KOPT-K1 (cell line): Measurements from ENCODE around the gene GPR152.

Experiments used
- H3K27ac ChIP-seq: fragments of 200-600 bp; sonication (generic); 2 replicates; pipeline ENCODE4 v1.5.1; 2016; ENCODE audit warnings: antibody characterized with exemption, mild to moderate bottlenecking, low read depth, low read length; ENCODE audit not compliant: poor library complexity, severe bottlenecking
- H3K36me3 ChIP-seq: fragments of 200-600 bp; sonication (generic); 2 replicates; pipeline ENCODE4 v1.5.1; 2017; ENCODE audit warnings: antibody characterized with exemption, mild to moderate bottlenecking, low read length, moderate library complexity; ENCODE audit not compliant: insufficient read depth
- H3K9me3 ChIP-seq: fragments of 200-600 bp; sonication (generic); 2 replicates; pipeline ENCODE4 v1.5.1; 2017; ENCODE audit warnings: antibody characterized with exemption, low read length, mild to moderate bottlenecking; ENCODE audit not compliant: insufficient read depth, poor library complexity, severe bottlenecking

Gene GPR152

DNA sequence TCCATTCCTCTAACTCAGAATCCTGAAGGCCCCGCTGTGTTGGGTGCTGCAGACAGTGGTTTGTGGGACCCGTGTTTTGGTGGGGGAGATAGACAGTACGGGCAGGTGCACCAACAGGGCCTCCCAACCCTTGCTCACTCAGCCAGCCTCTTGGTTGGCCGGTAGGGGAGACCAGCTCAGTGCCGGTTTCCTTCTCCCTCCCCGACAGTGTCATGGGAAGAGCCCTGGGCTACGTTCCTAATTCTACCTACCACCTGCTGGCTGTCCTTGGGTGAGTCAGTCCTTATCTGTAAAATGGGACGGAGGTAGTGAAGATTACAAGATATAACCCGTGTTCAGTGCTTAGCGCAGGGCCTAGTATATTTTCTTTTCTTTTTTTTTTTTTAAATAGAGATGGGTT lies 10.7 kb upstream of the GPR152 start:
- no peaks in the 10 kb centered on the region for H3K36me3 ChIP-seq
- no peaks in the 10 kb centered on the region for H3K9me3 ChIP-seq
- no peak overlapping the region for H3K27ac ChIP-seq

DNA sequence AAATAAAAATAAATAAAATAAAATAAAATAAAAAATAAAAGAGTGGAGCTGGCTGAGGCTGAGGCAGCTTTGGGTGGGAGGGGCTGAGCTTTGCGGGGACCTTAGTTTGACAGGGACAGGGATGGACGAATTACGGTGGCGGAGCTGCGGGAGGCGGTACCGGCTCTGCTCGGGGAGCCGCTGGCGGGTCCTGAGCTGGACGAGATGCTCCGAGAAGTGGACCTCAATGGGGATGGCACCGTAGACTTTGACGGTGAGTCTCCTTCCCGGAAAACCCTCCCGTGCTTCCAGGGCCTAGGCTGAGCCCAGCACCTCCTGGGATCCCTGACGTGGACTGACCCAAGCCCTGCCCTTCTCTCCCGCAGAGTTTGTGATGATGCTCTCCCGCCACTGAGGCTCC lies 5.7 kb upstream of the GPR152 start:
- Histone ChIP-seq H3K9me3 (no peaks in the 10 kb centered on the region), H3K27ac (no peak overlapping the region), H3K36me3 (no peaks in the 10 kb centered on the region)

DNA sequence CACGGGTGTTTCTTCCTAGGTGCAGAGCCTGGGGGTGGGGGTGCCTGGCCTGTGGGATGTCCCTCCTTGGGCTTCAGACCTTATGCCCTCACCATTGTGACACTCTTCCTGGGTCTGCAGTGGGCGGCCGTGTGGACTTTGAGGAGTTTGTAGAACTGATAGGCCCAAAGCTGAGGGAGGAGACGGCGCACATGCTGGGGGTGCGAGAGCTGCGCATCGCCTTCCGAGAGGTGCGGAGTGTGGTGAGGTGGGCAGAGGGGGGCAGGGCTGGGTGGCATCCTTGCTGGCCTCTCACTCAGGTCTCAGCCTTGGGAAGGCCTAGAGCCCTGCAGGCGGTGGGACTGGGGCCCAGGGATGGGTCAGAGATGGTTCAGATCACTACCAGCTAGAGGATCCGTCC lies 4.9 kb upstream of the GPR152 start:
- Histone ChIP-seq H3K9me3 (no peaks in the 10 kb centered on the region), H3K36me3 (no peaks in the 10 kb centered on the region), H3K27ac (no peak overlapping the region)

DNA sequence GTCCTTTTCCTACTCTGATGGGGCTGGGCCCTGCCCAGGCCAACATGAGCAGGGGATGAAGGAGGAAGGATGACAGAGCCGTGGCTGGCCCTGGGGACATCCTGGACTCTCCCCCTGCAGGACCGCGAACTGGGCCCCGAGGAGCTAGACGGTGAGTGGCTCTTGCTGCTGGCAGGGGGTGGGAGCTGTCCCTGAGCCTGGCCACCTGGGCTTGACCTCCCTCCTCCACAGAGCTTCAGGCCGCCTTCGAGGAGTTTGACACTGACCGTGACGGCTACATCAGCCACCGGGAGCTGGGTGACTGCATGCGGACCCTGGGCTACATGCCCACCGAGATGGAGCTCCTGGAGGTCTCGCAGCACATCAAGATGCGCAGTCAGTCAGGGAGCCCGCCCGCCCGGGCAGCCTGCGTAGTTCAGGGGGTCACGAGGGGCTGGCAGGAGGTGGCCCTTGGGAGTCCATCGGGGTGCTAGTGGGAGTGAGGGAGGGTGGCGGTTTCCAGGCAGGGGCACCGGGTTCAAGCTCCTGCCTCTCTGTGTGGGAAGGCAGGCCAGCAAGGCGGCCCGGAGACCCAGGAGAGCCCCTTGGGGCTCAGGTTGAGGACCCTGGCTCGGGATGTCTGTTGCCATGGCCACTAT lies 3.7 kb upstream of the GPR152 start:
- H3K36me3 ChIP-seq = no peaks in the 10 kb centered on the region

DNA sequence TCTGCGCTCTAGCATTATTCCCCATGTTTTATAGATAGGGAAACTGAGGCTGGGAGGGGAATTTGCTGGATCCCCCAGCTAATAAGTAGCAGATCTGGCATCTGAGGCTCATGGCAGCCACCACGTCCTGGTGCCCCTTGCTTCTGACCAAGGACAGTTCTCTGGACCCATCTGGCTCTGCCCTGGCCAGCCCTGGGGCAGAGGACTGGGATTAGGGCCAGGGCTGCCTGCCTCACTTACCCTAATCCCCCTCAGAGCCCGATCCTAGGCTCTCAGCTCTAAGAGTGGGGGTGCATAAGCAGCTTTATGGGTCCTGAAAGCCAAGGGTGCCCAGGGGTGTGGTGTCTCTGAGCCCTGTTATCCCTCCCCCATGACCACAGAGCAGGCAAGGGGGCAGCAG lies 2.5 kb upstream of the GPR152 start, which contains the start of gene CABP4:
Gene CABP4 (plus strand): TSS at position 301 of the 400 bp plus-strand sequence. CDS start 70 bp downstream, at position 371.
- H3K27ac ChIP-seq = no peak within 1 kb of the TSS
- H3K36me3 ChIP-seq = no peaks in the 10 kb centered on the region
- H3K9me3 ChIP-seq = no peaks in the 10 kb centered on the region

More for the DNA sequence above, 3.7 kb upstream of the GPR152 start:
- Histone ChIP-seq H3K9me3 (no peaks in the 10 kb centered on the region), H3K27ac (no peak overlapping the region)

DNA sequence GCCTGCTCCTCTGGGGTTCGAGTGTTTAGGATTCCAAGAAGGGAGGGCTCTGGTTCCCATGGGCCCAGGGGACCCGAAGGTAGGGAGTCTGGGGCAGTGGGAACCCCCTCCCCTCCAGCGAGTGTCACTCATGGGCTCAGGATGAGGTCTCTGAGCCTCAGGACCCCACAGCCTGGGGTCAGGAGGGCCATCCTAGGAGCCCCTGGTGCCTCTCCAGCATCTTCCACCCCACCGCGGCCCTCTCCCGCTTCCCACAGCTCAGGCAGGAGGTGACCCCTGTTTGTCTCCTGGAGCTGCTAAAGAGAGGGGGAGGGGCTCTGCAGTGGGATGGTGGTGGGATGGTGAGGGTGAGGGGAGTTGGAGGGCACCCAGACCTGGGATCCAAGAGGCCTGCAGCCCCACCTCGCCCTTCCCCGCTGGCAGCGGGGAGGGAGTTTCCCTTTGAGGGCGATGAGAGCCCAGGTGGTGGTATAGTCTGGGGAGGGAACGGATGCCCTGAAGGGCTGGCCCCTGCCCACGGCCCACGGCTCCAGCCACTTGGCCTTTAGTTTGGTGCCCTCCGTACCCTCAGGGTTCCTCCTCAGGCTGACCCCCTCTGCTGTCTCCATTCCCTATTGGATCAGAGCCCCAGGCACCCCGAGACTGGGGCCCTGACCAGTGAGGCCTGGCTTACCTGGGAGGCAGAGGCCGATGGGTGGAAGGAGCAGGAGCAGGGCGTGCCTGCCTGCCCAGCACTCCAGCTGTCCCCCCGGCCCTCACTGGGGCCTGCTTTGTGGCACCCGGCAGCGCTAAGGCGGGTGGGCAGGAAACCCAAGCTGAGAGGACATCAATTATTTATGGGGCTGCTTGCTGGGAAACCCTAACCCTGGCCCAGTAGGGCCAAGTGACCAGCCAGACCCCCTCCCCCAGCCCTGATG lies 1.5 kb upstream of the GPR152 start:
- no peak overlapping the region for H3K27ac ChIP-seq
- no peaks in the 10 kb centered on the region for H3K36me3 ChIP-seq
- H3K9me3 ChIP-seq = no peaks in the 10 kb centered on the region

DNA sequence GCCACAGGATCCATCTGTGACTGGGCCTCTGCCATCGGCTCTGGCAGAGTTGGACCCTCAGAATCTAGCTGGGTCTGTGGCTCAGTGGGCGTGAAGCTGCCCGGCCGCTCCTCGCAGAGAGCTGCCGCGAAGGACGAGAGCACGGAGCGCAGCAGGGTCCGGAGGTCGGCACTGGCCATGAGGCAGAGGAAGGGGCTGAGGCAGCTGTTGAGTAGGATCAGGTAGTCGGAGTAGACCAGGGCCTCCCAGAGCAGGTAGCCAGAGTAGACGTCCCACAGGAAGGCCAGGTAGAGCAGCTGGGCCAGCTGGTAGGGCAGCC lies 912 bp downstream of the GPR152 start:
- H3K9me3 ChIP-seq = no peaks in the 10 kb centered on the region
- H3K36me3 ChIP-seq = no peaks in the 10 kb centered on the region
- H3K27ac ChIP-seq = no peak overlapping the region

DNA sequence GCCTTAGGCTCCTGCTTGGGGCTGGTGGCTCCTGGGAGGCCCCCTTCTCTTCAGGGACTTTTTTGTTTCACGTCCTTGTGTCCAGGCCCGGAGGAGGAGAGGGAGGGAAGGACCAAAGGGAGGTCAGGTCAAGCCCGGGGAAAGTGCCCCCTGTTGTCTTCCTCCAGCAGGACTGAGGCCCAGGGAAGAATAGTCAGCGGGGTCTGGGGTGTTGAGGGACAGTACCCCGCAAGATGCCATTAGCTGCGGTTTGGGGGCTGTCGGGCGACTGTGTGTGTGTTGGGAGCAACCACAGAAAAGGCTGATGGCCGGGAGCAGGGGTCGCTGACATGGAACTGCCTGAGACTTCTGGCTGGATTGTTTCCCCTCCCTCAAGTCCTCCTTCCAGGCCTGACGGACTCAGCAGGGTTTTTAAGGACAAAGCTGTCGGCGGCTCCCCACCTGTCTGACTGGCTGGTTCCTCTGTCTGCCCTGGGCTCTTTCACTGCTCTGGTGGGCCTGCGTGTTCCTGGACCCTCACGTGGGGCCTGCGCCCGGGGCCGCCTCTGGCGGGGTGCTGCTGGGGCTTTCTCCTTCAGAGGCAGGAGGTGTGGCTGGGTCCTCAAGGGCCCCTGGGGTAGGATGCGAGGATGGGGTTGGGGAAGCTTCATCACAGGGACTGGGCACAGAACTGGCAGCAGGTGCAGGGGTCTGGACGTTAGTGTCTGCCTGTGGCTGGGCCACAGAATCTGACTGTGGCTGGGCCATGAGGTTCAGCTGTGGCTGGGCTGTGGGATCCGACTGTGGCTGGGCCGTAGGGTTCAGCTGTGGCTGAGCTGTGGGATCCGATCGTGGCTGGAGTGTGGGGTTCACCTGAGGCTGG lies 1.5 kb downstream of the GPR152 start:
- no peaks in the 10 kb centered on the region for H3K9me3 ChIP-seq
- no peaks in the 10 kb centered on the region for H3K36me3 ChIP-seq
- no peak overlapping the region for H3K27ac ChIP-seq

DNA sequence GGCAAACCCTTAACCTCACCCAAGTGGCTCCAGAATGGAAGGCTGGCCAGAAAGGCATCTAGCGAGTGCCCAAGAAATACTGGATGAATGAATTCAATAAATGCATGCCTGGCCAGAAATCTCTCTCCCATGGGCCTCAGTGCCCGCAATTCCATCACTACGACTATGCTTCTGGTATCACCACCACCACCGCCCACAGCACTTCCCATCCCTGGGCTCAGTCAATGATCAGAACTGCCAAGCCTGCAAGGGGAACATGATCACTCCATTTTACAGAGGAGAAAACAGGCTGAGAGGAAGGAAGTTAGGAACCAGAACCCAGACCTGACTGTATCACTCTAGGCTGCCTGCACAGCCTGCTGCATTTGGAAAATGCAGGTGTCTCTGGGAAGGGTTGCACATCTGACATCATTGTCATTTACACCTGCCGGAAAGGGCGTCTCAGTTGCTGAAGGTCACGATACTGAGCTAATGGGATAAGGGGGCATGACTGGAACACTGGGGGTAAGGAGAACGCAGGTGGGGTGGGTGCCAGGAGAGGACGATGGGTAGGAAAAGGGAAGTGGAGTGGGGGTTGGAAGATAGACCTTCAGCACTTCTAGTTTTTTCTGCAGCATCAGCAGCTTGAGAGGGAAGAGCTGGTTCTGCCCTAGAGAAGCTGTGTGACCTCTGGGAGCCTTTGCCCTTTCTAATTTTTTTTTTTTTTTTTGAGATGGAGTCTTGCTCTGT lies 3.2 kb downstream of the GPR152 start:
- H3K9me3 ChIP-seq = no peaks in the 10 kb centered on the region
- H3K27ac ChIP-seq = no peak overlapping the region
- no peaks in the 10 kb centered on the region for H3K36me3 ChIP-seq

DNA sequence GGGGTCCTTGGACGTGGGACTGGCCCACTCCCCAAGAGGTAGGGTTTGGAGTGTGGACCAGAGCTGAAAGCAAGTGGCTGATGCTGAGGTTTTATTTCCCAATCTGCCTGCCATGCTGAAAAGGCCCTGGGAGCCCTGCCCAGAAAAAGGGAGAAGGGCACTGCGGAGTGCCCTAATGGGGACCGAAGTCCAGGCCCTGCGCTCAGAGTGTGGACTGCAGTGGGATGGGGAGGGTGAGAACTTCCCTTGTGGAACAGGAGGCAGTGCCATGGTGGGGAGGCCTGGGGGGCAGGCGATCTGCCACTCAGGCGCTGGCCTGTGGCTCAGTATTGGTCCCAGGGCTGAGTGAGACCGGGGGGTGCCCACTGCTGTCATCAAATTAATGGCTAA lies 4.3 kb downstream of the GPR152 start:
- no peaks in the 10 kb centered on the region for H3K36me3 ChIP-seq
- H3K27ac ChIP-seq = no peak overlapping the region
- no peaks in the 10 kb centered on the region for H3K9me3 ChIP-seq

DNA sequence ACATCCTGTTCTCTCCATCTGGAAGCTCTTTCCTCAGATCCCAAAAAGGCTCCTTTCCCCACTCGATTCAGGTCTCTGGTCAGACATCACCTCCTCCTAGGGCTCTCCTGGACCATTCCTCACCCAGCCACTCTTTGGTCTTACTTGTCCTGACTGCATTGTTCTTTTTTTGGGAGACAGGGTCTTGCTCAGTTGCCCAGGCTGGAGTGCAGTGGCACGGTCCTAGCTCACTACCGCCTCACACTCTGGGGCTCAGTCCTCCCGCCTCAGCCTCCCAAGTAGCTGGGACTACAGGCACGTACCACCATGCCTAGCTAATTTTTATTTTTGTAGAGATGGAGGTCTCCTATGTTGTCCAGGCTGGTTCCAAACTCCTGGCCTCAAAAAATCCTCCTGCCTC lies 7.0 kb downstream of the GPR152 start:
- H3K9me3 ChIP-seq = no peaks in the 10 kb centered on the region
- H3K27ac ChIP-seq = peak overlapping the region; percentile 71
- H3K36me3 ChIP-seq = no peaks in the 10 kb centered on the region

DNA sequence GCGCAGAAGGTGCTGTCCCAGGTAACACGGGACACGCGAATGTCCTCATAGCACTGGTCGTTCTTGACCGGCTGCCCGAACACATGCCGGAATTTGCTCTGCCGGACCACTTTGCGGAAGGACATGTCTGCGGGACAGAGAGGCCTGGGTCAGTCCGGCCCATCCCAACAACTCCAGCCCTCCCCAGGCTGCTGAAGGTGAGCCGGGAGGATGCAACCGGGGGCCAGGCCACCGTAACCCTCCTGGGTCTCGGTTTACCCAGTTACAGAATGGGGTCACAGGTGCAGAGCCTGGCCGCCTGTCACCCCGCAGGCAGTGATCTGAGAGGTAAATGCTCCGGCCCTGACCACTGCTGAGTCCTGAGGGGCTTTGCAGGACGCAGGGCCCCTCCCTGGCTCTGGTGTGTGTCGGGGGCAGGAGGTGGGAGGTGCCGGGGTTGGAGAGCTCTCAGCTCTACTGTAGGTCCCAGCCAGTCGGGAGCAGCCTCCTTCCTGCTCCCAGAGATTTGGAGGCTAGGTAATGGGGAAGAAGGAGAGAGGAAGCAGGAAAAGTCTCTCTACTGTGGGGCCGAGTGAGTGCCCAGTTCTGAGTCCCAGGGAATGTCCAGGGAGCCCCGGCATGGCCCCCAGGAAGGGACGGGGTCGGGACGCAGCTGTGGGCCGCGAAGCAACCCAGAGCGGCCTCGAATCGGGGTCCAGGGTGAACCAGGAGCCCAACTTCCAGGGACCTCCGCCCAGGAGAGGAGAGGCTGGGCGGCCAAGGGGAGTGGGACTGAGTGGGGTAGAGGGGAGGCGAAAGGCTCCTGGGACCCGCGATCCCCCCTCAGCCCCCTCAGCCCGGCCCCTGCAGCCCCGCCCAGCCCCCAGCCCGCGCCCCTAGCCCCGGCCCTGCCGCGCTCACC lies 9.8 kb downstream of the GPR152 start:
- no peaks in the 10 kb centered on the region for H3K36me3 ChIP-seq
- H3K27ac ChIP-seq = peak overlapping the region; percentile 71
- H3K9me3 ChIP-seq = no peaks in the 10 kb centered on the region

DNA sequence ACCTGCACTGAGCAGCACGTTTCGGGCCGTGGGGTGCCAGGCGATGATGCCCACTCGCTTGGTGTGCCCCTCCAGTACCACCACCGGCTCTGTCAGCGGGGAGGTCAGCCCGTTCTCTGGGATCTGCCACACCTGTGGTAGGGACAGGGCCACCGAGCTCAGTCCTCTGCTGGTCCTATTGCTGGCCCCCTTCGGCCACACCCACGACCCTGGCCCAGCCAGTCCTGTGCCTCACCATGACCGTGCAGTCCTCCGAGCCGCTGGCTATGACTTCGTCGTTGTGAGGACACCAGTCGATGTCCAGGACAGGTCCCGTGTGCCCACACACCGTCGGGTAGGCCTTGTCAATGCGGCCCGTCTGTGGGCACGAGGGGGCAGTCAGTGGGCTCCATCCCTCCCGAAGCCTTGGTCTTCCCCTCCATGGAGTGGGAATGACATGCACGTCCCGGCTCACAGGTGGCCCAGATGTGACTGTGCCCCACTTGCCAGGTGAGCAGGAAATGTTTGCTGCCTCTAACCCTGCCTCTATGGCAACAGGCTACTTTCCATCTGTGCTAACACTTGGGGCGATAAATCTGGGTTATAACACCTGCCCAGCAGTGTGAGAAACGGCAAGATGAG lies 10.7 kb downstream of the GPR152 start:
- Histone ChIP-seq H3K36me3 (no peaks in the 10 kb centered on the region), H3K27ac (no peak overlapping the region), H3K9me3 (no peaks in the 10 kb centered on the region)
